Measurements from ENCODE around the gene NUAK1. TPM values are rescaled to one million over a fixed set of nuclear protein-coding genes. Genes with fewer than 3 reads are reported as not detected.
"Not testable (repeated sequence)": the region's sequence is repeated elsewhere in the genome, so short reads cannot be mapped to it uniquely, and the experiment has no call there.

Gene NUAK1
- total RNA-seq, 1 donor from 2014 or later = 68.8 TPM

DNA sequence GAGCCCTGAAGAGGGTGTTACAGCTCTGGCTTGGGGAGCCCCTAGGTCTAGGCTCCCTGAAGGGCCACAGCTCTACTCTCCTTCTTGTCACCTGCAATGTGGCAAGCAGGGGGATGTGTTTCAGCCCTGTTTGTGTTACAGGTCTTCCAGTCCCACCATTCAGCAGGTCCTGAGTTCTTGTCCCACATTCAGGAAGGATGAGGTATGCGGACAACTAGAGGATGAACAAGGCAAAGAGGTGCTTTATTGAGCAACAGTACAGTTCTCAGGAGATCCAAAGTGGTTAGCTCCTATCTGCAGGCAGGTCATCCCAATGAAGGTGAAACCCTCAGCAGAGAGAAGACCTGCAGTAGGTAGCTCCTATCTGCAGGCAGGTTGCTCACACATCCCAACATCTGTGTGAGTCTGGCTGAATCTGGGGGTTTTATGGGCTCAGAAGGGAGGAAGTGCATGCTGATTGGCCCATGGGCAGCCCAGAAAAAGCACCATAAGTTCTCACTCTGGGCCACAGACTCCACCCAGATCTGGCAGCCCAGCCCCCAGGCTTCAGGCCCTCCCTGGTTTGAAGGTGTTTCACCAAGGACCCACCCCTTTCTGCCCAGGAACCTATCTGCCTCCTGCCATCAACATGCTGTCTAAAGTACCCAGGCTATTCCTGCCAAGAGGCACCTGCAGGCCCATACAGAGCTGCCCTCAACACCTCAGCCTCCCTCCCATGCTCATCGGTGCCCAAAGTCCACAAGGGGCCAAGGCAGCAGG is 98.9 kb downstream of the NUAK1 start:
- DNase-seq (ENCODE audit: extremely low read depth, low read depth, low spot score) = no peak

GRCh38 chr12:106039242-106039641 is 99.5 kb downstream of the NUAK1 start:
- no peak for DNase-seq (ENCODE audit: extremely low read depth, low read depth, low spot score)

DNA sequence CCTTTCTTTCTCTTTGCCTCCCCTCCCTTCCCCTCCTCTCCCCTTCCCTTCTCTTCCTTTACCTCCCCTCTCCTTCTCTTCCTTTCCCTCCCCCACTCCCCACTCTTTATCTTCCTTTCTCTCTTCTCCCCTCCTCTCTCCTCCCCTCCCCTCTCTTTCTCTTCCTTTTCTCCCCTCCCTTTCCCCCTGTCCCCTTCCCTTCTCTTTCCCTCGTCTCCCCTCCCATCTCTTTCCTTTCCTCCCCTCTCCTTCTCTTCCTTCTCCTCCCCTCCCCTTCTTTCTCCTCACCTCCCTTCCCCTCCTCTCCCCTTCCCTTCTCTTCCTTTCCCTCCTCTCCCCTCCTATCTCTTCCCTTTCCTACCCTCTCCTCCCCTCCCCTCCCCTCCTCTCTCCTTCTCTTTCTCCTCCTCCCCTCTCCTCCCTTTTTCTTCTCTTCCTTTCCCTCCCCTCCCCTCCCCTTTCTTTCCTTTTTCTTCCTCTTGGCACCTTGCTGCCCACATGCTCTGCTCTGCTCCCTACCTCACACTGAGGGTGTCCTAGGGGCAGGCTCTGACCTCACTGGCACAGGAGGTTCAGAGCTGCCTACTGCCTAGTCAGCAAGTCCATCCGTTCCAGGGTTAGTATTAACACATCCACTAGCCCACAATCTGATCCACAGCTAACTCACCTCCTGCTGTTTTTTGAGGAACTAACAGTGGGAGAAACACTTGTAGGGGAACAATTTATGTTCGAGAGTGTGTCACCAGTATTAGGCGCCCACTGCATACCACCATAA is 101.0 kb downstream of the NUAK1 start:
- DNase-seq (ENCODE audit: extremely low read depth, low read depth, low spot score) = no peak

GRCh38 chr12:106035421-106035820 is 103.3 kb downstream of the NUAK1 start:
- no peak for DNase-seq (ENCODE audit: extremely low read depth, low read depth, low spot score)

DNA sequence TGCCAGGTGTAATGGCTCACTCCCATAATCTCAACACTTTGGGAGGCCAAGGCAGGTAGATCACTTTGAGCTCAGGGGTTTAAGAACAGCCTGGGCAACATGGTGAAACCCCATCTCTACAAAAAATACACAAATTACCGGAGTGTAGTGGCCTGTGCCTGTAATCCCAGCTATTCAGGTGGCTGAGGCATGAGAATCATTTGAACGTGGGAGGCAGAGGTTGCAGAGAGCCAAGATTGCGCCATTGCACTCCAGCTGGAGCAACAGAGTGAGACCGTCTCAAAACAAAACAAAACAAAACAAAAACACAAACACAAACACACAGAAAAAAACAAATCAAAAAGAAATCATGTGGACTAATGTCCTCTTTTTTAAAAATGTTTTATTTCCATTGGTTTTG is 104.4 kb downstream of the NUAK1 start:
- no peak for DNase-seq (ENCODE audit: extremely low read depth, low read depth, low spot score)

DNA sequence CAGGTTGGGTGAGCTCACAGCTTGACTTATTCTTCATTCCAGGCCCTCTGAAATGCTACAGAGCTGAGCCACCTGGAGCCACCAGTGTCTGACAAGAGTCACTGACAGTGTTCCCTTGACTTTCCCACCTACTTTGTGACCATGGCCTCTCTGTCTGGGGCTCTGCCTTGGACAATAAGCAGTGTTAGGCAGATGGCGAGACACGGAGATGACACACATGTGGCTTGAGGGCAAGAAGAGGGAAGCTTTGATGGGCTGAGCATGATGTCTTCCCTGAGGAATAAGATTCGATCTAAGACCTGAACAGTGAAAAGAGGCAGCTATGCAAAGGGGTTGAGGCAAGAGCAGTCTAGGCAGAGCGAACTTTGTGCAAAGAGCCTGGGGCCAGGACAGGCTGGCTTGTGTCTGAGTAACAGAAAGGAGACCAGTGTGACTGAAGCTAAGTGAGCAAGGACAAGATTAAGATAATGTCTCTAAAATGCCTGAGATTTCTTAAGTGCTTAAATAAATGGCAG is 105.5 kb downstream of the NUAK1 start:
- no peak for DNase-seq (ENCODE audit: extremely low read depth, low read depth, low spot score)

- DNase-seq (ENCODE audit: extremely low read depth, low read depth, low spot score) = no peak
Observed at GRCh38 chr12:106032623-106032925, 106.2 kb downstream of the NUAK1 start.

GRCh38 chr12:106031761-106032622 is 106.8 kb downstream of the NUAK1 start:
- DNase-seq (ENCODE audit: extremely low read depth, low read depth, low spot score) = no peak

DNA sequence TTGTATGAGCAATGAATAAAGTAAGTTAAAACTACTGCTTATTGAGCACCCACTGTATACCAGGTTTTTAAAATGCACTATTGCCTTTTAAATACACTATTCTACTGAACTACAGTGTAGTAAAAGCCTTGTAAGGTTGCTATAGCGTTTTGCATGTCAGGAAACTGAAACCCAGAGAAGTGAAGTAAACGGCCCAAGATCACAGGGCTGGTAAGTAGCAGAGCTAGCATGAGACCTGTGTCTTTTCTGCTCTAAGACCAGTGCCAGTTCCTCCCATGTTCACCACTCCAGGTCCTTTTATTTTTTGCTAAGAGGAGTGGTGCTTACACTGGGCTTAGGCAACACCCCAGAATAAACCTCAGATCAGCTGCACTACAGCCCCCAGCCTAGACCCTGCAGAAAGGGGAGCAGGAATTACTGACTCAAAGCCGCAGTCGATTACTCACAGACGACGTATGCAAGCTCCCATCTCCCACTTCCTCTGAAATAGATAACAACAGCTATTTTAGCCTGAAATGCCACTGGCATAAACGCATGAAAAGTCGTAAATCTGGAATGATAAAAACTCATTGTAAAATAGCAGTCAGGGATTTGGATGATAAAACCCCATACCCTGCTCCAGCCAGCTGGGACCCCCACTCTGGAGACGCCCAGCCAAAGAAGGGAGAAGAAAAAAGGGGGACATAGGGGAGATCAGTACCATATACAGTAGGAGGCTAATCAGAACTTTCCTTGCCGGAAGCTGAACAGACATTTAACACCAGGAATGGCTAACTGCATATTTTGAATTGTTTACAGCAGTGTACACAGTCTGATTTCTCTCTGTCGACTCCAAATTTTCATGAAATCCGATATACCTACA is 108.3 kb downstream of the NUAK1 start:
- no peak for DNase-seq (ENCODE audit: extremely low read depth, low read depth, low spot score)

GRCh38 chr12:106029532-106029931 is 109.2 kb downstream of the NUAK1 start:
- no peak for DNase-seq (ENCODE audit: extremely low read depth, low read depth, low spot score)

GRCh38 chr12:106027911-106028310 is 110.8 kb downstream of the NUAK1 start:
- DNase-seq (ENCODE audit: extremely low read depth, low read depth, low spot score) = no peak

DNA sequence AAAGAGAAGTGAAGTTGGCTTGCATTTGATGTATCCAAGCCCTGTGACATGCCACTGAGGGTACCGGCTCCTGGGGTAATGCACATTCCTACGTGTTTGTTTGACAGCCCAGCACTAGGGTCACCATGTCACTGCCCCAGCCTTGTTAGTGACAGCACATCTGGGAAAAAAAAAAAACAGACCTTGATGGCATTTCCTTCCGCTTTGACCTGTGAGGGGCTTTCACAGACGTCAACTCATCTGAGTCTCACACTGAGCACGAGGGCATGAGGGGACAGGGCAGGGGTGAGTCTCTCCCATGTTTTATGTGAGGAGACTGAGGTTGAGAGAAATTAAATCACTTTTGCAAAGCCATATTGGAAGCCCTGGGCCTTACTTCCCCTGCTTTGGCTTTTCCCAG is 111.5 kb downstream of the NUAK1 start:
- no peak for DNase-seq (ENCODE audit: extremely low read depth, low read depth, low spot score)

DNA sequence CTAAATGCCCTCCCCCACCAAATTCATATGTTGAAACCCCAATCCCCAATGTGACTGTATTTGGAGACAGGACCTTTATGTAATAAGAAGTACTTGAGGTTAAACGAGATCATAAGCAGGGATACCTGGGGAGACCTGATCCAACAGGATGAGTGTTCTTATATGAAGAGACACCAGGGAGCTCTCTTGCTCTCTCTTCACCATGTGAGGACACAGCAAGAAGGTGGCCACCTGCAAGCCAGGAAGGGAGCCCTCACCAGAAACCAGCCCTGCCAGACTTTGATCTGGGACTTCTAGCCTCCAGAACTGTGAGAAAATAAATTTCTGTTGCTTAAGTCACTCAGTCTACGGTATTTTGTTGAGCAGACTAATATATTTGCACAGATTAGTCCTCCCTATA is 113.6 kb downstream of the NUAK1 start:
- DNase-seq (ENCODE audit: extremely low read depth, low read depth, low spot score) = no peak

DNA sequence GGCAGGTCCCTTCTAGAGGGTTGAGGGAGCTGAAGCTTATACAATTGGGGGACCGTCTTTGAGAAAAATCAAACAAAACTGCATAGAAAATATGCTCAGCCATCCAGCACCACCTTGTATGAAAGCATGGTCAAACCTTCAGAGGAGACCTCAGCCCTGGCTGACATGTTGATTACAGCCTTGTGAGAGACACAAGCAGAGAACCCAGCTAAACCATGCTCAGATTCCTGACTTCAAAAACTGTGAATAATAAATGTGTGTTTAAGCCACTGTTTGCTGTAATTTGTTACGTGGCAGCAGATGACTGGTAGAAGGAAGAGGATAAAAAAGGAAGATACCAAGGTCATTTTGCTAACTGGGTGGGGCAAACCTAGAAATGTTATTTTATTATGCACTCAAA is 115.7 kb downstream of the NUAK1 start:
- no peak for DNase-seq (ENCODE audit: extremely low read depth, low read depth, low spot score)

GRCh38 chr12:106022568-106023012 is 116.2 kb downstream of the NUAK1 start:
- no peak for DNase-seq (ENCODE audit: extremely low read depth, low read depth, low spot score)

- no peak for DNase-seq (ENCODE audit: extremely low read depth, low read depth, low spot score)
Observed at GRCh38 chr12:106021516-106021915, 117.2 kb downstream of the NUAK1 start.

- DNase-seq (ENCODE audit: extremely low read depth, low read depth, low spot score) = no peak
Observed at GRCh38 chr12:106020736-106021135, 118.0 kb downstream of the NUAK1 start.

GRCh38 chr12:106019144-106019543 is 119.6 kb downstream of the NUAK1 start:
- no peak for DNase-seq (ENCODE audit: extremely low read depth, low read depth, low spot score)

- DNase-seq (ENCODE audit: extremely low read depth, low read depth, low spot score) = no peak
Observed at GRCh38 chr12:106018286-106018685, 120.5 kb downstream of the NUAK1 start.

DNA sequence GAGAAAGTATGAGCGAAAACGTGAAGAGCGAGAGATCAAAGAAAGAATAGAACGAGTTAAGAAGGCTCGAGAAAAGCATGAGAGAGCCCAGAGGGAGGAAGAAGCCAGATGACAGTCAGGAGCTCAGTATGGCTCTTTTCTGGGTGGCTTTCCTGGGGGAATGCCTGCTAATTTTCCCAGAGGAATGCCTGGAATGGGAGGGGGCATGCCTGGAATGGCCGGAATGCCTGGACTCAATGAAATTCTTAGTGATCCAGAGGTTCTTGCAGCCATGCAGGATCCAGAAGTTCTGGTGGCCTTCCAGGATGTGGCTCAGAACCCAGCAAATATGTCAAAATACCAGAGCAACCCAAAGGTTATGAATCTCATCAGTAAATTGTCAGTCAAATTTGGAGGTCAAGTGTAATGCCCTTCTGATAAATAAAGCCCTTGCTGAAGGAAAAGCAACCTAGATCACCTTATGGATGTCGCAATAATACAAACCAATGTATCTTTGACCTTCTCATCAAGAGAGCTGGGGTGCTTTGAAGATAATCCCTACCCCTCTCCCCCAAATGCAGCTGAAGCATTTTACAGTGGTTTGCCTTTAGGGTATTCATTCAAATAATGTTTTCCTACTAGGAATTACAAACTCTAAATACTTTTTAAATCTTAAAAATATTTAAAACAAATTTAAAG is 122.0 kb downstream of the NUAK1 start:
- not testable (repeated sequence) for DNase-seq (ENCODE audit: extremely low read depth, low read depth, low spot score)
